HG03103 (cell line): ENCODE measurements around the gene SAMHD1.
A peak's percentile ranks its signal among the peaks of the same experiment; 100 is the strongest.
"Not testable (repeated sequence)": the region's sequence is repeated elsewhere in the genome, so short reads cannot be mapped to it uniquely, and the experiment has no call there.

ENCODE experiments used
- ATAC-seq: cut with Tn5 transposase; IDR thresholded peaks from one replicate; pipeline ENCODE4 v1.9.1; 2021; ENCODE audit warnings: low read depth; ENCODE audit not compliant: unreplicated experiment

Gene SAMHD1

DNA sequence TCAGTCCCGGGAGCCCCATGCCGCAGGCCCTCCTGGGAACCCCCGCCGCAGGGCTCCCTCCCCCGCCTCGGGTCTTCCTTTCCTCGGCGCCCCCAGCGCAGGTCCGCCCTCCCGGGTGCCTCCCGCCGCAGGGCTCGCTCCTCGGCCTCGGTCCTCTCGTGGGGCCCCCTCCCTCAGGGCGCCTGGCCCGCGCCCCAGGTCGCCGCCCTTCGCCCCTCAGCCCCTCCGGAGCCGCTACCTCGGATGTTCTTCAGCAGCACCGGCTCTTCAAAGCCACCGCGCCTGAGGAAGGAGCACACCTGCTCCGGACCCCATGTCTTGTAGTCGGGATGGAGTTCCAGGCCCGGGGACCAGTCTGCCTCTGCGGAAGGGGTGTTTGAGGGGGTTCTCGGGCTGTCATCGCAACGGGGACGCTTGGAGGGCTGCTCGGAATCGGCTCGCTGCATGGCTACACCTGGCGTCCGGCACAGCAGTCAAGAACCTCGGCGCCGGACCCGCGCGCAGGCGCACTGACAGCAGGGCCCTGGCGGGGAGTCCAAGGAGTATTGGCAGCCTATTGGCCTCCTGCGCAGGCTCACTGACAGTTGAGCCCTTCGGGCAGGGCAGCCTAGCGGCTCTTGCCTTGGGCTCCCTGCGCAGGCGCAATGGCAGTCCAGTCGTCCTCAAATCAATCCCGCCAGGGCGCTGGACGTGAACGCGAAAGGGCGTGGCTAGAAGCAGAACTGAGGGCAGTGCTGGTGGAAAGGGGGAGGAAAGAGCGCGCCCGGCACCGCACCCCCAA lies at the start of gene SAMHD1:
TSS of gene SAMHD1 (minus strand) at position 511 of the 781 bp plus-strand sequence. CDS start at position 446, 65 bp downstream.
- ATAC-seq = peak; percentile 90

DNA sequence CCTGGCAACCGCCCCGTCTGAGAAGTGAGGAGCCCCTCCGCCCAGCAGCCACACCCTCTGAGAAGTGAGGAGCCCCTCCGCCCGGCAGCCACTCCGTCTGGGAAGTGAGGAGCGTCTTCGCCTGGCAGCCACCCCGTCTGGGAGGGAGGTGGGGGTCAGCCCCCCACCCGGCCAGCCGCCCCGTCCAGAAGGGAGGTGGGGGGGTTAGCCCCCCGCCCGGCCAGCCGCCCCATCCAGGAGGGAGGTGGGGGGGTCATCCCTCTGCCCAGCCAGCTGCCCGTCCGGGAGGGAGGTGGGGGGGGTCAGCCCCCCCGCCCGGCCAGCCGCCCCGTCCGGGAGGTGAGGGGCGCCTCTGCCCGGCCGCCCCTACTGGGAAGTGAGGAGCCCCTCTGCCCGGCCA lies 48.7 kb upstream of the SAMHD1 start:
- not testable (repeated sequence) for ATAC-seq

DNA sequence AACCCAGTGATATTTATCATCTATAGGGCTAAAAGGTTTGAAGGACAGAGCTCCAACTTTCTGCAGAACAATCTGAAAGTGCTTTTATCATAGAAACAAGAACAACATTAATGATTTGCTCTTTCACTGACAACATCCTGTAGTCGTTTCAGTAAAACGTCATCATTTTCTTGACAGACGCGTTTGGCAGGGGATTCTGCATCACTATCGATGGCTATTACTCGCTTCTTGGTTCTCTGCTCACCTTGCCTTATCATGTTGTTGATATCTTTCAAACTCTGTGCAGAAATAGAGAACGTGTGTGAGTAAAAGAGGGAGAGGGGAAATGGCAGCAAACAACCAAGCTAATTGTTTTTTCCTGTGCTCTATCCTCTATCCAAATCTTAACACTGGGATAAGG lies 47.1 kb upstream of the SAMHD1 start:
- ATAC-seq = no peak

DNA sequence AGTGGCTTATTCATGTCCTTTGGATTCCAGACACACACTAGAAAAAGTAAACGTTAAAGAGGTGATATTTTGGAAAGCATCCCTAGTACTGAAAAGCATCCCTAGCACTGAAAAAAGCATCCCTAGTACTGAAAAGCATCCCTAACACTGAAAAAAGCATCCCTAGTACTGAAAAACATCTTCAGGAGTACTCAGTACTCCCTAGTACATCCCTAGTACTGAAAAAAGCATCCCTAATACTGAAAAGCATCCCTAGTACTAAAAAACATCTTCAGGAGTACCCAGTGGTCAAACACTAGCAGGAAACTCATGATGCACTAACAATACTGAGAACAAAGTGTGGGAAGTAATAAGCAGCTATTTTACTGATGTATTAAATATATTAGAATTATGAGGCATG lies 45.6 kb upstream of the SAMHD1 start:
- ATAC-seq = no peak

DNA sequence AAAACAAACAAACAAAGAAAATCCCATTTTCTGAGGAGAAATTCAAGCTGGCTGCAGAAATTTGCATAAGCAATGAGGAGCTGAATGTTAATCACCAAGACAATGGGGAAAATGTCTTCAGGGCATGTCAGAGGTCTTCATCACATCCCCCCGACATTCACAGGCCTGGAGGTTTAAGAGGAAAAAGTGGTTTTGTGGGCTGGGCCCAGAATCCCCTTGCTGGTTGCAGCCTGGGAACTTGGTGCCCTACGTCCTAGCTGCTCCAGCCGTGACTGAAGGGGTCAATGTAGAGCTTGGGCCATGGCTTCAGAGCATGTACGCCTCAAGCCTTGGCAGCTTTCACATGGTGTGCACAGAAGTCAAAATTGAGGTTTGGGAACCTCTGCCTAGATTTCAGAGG lies 42.7 kb upstream of the SAMHD1 start:
- ATAC-seq = not testable (repeated sequence)

DNA sequence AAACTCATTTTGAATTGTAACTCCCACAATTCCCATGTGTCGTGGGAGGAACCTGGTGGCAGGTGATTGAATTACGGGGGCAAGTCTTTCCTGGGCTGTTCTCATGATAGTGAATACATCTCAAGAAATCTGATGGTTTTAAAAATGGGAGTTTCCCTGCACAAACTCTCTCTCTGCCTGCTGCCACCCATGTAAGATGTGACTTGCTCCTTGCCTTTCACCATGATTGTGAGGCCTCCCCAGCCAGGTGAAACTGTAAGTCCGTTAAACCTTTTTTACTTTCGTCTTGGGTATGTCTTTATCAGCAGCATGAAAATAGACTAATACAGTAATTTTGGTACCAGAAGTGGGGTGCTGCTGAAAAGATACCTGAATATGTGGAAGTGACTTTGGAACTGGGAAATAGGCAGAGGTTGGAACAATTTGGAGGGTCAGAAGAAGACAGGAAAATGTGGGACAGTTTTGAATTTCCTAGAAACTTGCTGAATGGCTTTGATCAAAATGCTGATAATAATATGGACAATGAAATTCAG lies 41.4 kb upstream of the SAMHD1 start:
- ATAC-seq = no peak

DNA sequence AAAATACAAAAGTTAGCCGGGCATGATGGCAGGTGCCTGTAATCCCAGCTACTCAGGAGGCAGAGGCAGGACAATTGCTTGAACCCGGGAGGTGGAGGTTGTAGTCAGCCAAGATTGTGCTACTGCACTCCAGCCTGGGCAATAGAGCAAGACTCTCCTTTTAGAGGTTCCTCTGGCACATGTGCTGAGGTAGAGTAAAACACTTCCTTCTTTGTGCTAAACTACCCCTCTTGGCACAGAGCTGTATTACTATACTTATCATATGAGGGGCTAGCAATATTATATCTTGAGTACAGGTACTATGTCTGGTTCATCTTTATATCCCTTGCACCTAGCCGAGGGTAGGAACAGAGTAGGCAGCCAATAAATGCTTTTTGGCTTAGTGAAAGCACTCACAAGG lies 40.2 kb upstream of the SAMHD1 start:
- ATAC-seq = no peak

DNA sequence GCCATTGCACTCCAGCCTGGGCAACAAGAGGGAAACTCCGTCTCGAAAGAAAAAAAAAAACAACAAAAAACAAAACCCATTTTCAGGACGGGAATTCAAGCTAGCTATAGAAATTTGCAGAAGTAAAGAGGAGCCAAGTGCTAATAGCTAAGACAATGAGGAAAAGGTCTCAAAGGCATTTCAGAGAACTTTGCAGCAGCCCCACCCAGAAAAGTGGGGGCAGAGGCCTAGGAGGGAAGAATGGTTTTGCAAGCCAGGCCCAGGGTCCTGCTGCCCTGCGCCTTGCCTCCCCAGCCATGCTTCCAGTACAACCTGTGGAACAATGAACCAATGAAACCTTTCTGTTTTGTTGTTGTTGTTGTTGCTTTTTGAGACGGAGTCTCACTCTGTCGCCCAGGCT lies 38.3 kb upstream of the SAMHD1 start:
- ATAC-seq = no peak

DNA sequence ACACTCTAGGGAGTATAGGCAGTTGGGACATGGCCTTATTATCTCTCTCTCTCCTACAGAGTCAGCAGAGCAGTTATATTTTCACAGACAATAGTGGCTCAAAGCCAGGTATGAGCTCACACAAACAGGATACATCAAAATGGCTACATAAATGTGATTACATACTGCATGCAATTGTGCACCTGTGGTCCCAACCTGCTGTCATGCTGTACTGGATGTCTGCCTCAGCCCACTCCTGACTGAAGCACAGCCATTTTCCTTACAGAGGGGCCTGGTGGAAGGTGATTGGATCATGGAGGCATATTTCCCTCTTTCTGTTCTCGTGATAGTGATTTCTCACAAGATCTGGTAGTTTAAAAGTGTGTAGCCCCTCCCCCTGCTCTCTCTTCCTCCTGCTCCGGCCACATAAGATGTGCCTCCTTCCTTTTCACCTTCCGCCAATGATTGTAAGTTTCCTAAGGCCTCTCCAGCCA lies 37.0 kb upstream of the SAMHD1 start:
- ATAC-seq = no peak

DNA sequence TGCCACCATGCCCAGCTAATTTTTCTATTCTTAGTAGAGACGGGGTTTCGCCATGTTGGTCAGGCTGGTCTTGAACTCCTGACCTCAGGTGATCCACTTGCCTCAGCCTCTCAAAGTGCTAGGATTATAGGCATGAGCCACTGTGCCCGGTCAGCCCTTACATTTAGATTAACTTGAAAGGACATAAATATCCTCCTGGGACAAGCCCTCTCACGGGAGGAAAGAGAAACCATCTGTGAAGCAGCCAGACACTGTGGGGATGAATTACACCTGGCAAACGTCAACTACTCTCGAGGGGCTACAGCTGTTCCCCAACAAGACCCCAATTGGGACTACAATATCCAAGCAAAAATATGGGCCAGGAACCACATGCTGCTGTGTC lies 32.7 kb upstream of the SAMHD1 start:
- ATAC-seq = no peak

DNA sequence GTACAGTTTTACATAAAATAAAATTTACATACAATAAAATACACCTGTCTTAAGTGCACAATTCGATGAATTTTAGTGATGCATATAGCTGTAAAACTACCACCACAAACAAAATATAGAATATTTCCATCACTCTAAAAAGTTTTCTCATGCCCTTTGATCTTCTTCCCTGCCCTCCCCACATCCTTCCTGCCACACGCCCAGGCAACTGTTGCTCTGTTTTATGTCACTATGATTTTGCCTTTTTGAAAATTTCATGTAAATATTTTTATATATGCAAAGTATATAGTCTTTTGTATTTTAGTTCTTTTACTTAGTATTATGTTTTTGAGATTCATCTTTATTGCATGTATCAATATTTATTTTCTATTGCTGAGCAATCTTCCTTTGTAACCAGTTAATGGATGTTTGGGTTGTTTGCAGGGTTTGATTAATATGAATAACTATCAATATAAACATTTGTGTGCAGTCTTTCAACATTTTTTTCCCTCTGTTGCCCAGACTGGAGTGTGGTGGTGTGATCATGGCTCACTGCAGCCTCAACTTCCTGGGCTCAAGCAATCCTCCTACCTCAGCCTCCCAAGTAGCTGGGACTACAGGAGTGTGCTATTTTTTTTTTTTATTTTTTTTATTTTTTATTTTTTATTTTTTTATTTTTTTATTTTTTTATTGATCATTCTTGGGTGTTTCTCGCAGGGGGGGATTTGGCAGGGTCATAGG lies 23.8 kb upstream of the SAMHD1 start:
- no peak for ATAC-seq

DNA sequence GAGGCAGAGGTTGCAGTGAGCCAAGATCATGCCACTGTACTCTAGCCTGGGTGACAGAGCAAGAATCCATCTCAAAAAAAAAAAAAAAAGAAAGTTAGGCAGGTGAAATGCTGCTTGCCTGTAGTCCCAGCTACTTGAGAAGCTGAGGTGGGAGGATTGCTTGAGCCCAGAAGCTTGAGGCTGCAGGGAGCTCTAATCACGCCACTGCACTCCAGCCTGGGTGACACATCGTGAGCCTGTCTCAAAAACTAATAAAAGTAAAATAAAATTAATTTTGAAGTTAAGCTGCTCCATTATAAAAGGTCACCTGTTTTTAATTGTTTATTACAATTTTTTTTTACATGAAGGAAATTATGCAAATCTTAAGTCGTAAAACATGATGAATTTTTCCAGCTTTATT lies 23.2 kb upstream of the SAMHD1 start:
- no peak for ATAC-seq

DNA sequence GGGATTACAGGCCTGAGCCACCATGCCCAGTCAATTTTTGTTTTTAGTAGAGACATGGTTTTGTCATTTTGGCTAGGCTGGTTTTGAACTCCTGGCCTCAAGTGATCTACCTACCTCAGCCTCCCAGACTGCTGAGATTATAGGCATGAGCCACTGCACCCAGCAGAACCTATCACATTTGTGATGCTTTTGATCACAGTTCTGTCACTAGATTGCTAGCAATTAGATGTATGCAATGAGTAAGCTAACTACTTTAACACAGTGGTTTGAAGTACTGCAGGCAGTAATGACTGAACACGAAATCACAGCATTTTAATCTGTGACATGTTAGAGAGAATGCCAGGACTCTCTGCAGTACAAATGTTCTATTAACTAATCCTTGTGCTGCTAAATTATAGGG lies 19.6 kb upstream of the SAMHD1 start:
- ATAC-seq = no peak

DNA sequence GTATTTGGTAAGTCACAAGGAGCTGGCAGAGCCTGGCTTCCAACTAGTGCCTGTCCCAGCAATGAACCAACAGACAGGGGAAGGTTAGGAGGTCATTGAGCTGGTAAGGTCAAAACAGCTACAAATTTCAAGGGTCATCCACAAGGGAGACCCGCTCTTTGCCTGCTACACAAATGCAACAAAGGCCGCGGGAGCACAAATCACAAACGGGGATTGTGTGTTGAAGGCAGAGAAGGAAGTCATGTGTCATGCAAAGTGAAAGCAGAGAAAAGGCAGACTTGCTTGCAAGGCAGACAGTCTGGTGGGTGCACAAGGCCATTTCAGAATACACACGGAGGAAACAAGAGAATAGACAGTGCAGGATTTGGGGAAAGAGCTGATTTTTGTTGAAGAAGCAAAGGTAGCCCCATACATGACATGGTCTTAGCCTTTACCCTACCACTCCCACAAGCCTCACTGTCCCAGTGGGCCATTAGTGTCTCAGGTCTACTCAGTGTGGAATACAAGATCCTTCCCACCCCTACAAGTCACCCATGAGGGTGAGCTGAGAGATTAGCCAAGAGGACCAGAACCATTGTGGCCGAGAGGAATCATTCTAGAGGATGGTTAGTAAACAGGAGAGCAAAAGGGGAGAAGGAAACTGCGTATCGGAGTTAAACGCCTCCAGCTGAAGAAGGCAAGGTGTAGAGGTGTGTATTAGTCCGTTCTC lies 18.1 kb upstream of the SAMHD1 start:
- ATAC-seq = no peak

DNA sequence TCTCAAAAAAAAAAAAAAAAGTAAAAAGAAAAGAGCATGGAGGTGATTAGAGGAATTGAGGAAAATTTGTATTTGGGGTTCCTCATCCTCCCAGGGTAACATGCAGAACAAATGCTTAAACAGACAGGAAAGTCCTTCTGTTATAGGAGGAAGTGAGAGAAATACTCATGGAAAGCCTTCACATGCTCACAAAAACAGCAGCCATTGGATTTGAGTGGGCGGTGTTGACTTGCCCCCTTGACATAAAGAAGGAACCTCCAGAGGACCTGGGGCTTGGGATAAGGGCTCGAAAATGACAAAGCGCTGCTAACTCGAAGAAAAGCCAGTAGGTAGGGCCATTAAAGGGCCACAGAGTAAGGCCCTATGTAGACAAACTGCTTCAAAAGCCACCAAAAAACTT lies 17.5 kb upstream of the SAMHD1 start:
- ATAC-seq = no peak

DNA sequence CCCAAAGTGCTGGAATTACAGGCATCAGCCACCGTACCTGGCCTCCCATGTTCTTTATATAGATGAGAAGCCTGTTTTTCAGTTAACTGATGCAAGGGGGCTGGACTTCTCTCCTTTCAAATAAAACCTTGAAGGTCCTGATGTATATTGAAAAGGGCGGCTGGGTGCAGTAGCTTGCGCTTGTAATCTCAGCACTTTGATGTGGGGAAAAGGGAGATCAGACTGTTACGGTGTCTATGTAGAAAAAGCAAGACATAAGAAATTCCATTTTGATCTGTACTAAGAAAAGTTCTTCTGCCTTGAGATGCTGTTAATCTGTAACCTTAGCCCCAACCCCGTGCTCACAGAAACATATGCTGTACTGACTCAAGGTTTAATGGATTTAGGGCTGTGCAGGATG lies 16.1 kb upstream of the SAMHD1 start:
- ATAC-seq = no peak

DNA sequence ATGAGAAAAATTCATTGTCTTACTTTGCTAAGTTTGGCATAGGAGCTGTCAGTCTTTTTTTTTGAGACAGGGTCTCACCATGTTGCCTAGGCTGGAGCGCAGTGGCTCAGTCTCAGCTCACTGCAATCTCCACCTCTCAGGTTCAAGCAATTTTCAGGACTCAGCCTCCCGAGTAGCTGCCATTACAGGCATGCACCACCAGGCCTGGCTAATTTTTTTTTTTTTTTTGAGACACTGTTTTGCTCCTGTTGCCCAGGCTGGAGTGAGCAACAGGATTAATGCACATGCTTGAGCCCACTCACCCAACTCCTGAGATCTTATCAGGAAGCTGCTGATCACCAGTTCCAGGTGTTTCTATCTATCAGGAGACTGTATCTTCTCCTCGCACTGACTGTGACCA lies 15.5 kb upstream of the SAMHD1 start:
- ATAC-seq = not testable (repeated sequence)

DNA sequence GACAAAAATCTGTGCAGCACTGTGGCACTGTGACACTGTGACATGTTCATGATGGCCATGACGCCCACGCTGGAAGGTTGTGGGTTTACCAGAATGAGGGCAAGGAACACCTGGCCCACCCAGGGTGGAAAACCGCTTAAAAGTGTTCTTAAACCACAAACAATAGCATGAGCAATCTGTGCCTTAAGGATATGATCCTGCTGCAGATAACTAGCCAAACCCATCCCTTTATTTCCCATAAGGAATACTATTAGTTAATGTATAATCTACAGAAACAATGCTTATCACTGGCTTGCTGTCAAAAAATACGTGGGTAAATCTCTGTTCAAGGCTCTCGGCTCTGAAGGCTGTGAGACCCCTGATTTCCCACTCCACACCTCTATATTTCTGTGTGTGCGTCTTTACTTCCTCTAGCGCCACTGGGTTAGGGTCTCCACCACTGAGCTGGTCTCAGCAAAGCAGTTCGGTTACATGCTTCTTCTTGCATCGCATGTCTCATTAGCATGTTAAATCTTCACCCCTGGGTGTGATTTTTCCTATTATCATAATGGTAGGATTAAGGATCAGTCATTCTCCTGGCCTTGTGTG lies 10.9 kb upstream of the SAMHD1 start:
- ATAC-seq = not testable (repeated sequence)

DNA sequence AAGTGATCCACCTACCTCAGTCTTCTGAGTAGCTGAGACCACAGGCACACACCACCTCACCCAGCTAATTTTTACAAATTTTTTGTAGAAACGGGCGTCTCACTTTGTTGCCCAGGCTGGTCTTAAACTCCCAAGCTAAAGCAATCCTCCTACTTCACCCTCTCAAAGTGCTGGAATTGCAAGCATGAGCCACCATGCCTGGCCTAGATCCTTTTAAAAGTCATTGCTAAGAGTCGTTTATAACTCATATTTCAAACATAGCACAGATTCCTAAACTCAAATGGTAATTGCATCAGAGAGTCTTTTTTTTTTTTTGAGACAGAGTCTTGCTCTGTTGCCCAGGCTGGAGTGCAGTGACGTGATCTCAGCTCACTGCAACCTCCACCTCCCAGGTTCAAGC lies 7.7 kb upstream of the SAMHD1 start:
- ATAC-seq = no peak

DNA sequence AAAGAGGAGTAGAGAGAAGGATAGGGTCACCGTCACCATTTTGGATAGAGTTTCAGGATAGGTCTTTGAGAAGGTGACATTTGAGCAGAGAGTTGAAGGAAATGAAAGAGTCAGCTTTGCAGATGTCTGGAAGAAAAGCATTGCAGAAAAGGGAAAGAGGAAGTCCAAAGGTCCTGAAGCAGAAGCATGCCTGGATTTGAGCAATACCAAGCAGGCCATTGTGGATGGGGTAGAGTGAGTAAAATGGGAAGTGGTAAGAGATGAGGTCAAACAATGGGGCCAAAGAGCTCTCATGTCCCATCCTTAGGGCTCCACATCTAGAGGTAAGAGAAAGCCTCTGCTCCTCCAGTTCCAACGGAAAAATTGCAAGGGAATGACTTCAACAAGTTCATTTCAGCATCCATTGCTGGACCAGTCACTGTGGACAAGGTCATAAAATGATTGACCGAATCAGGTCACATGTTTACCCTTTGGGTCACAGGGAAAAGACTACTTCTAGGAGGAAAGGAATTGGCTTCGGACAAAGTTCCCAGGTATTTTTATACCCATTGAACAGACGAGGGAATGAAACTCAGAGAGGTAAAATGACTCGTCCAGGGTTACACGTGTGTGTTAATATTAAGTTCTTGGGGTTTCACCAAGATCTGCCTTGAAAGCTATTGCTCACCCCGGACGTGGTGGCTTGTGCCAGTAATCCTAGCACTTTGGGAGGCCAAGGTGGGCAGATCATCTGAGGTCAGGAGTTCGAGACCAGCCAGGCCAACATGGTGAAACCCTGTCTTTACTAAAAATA lies 6.6 kb upstream of the SAMHD1 start:
- ATAC-seq = no peak
